Activated CD4-positive, alpha-beta T cell treated with anti-CD3 and anti-CD28 coated beads, Interleukin-2, amount 50 U/mL, for 48 hours (primary cell): ENCODE data around the gene CSGALNACT2.
"Not testable (repeated sequence)": the region's sequence is repeated elsewhere in the genome, so short reads cannot be mapped to it uniquely, and the experiment has no call there.

Source experiments
- DNase-seq, 2 experiments: peaks; one replicate each; pipeline ENCODE4 v3.0.0-alpha.2; 2020

Gene CSGALNACT2

DNA sequence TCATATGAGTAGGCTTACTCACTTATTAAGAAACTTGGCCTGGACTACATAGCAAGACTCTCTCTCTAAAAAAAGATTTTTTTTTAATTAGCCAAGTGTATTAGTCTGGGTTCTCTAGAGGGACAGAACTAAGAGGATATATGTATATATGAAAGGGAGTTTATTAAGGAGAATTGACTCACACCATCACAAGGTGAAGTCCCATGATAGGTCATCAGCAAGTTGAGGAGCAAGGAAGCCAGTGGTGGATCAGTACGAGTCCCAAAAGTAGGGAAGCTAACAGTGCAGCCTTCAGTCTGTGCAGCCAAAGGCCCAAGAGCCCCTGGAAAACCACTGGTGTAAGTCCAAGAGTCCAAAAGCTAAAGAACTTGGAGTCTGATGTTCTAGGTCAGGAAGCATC is 7.7 kb downstream of the CSGALNACT2 start:
- DNase-seq = not testable (repeated sequence)

DNA sequence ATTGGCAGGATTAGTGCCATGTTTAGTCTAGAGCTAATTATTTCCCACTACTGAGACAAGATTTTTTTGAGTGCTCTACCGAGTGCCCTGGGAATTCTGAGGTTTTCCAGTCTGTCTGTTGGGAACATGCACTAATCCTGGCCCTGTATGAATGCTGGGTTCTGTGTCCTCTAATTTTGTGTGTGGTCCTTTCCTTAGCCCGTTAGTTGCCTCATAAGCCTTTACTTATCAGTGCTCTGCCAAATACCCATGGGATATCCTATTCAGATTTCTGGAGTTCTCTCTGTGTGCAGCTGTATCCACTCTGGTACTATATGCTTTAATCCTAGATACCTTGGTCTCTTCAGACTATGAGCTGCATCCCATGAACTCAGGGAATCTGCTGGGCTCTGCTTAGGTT is 13.1 kb downstream of the CSGALNACT2 start:
- DNase-seq = no peak

DNA sequence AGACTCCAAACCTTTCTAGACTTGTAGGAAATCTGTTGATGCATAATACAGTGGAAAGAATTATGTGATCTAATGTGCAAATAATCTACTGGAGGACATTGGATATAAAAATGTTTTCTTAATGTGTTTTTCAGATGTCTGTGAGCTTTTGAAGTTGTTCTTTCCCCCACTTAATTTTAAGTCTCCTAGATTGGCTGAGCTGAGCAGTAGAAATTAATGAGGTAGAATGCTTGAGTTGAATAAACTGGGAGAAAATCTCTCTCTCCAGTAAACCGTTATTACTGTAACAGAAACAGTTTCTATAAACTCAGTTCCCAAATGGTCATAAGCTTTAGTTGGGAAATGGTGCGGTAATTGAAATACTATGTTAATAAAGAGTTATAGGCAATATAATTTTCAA is 15.7 kb downstream of the CSGALNACT2 start:
- no peak for DNase-seq

DNA sequence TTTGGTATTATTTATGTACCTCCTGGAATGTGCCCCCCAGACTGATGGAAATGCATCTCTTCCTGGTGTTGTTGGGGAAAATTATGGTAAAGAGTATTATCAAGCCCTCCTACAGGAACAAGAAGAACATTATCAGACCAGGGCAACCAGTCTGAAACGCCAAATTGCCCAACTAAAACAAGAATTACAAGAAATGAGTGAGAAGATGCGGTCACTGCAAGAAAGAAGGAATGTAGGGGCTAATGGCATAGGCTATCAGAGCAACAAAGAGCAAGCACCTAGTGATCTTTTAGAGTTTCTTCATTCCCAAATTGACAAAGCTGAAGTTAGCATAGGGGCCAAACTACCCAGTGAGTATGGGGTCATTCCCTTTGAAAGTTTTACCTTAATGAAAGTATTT is 17.0 kb downstream of the CSGALNACT2 start:
- DNase-seq = no peak

DNA sequence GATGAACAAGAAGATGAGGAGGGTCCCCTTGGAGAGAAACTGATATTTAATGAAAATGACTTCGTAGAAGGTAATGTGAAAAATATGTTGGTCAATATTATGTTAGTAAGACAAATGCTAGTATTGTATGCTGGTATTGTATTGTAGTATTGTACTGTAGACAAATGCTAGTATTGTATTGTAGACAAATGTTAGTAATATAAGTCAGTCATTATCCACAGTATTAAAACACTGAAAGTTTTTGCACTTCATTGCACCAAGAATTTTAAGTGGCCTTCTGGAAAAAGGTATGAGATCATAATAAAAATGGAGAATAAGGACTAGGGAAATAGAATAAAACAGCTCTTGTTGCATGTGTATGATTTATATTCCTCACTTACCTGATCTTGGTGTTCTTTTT is 17.5 kb downstream of the CSGALNACT2 start:
- no peak for DNase-seq

DNA sequence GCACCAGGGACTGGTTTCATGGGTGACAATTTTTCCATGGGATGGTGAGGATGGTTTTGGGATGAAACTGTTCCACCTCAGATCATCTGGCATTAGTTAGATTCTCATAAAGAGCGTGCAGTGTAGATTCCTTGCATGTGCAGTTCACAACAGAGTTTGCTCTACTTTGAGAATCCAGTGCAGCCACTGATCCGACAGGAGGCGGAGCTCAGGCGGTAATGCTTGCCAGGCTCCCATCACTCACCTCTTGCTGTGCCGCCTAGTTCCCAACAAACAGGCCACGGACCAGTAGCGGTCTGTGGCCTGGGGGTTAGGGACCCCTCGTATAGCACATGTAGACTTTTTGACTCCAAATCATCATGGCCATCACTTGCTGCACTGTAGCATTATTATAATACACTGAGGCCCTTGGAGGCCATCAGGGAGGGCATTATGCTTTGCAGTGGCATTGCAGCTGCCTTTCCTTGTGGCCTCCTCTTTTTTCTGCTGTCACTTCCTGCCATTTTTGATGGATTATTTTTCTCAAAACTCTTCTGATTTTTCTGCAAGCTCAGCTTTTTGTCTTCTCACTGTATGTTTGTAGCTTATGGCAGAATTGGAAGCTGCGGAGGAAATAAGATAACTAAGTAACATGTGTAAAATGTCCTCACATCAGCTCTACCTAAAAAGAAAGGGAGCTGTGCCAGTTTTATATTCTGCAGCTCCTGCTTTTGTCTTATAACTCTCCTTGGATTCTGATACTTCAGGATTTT is 18.5 kb downstream of the CSGALNACT2 start:
- no peak for DNase-seq

DNA sequence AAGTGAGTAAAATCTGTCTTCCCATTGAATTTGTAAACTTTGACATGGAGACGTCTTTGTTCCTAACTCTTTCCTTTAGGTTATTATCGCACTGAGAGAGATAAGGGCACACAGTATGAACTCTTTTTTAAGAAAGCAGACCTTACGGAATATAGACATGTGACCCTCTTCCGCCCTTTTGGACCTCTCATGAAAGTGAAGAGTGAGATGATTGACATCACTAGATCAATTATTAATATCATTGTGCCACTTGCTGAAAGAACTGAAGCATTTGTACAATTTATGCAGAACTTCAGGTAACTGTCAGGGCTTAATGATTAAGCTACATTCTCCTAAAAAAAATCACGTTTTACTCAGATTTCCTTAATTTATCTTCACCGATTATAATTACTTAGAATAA is 20.4 kb downstream of the CSGALNACT2 start:
- DNase-seq = no peak

DNA sequence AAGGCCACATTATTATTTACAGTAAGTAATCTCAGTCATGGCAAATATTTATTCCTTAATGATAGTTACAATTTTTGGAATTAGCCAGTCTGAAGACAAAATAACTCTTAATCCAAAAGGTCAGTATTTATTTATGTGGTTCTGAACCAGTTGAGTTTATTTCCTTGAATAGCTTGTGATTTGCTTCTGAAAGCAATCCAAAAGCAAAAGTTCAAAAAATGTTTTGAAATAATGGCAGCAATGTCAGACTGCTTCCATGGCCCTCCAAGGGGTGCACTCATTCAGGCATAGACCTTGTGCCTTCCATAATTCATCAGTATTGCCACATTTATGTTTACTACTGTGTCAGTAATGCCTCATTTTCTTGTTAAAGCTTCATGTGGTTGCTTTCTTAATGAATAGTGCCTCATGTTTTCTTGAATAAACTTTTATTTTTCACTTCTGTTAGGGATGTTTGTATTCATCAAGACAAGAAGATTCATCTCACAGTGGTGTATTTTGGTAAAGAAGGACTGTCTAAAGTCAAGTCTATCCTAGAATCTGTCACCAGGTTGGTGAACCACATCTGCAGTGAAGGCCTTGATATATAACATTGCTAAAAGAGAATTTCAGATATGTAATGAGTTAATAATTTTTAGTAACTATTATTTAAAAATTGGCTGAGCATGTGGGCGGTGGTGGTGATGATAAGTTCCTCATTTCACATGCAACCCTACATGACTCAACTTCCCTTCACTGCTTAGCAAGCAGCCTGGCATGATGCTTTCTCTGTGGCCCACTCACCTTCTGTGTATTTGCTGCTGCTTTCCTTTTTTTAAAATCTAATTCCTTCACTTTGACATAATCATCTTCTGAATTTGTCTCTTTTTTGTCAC is 22.0 kb downstream of the CSGALNACT2 start:
- peak; percentile 35 to 49 for DNase-seq

DNA sequence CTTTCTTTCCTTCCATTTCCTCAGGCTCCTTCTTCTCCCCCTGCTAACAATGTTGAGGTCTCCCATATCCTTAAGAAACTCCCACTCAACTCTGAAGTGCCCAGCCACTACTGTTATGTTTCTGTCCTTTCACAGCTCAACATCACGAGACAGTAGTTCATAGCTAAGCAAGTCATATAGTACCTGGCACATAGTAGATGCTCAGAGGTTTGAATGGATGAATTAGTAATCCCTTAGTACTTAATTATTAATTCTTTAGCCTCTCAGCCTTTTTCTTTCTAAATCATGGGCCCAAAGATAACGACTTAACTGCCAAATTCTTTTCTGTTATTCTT is 22.6 kb downstream of the CSGALNACT2 start:
- DNase-seq = peak in 1 of 2 experiments; percentile 21

DNA sequence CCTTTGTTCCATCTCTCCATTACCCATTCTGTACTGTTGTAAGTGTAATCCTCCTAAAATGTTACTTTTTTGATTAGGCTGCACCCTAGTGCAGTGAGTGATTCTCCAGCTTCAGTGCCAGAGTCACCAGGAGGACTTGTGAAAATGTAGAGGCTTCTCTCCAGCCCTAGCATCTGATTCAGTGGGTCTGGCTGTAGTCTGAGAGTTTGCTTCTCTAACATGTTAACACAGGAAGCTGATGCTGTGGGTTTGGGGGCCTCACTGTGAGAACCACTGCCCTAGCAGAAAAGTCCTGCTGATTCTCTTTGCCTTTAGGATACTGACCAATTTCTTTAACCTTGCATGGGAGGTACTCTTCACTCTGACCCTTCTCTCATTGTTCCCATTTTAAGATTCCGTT is 24.4 kb downstream of the CSGALNACT2 start:
- DNase-seq = no peak

DNA sequence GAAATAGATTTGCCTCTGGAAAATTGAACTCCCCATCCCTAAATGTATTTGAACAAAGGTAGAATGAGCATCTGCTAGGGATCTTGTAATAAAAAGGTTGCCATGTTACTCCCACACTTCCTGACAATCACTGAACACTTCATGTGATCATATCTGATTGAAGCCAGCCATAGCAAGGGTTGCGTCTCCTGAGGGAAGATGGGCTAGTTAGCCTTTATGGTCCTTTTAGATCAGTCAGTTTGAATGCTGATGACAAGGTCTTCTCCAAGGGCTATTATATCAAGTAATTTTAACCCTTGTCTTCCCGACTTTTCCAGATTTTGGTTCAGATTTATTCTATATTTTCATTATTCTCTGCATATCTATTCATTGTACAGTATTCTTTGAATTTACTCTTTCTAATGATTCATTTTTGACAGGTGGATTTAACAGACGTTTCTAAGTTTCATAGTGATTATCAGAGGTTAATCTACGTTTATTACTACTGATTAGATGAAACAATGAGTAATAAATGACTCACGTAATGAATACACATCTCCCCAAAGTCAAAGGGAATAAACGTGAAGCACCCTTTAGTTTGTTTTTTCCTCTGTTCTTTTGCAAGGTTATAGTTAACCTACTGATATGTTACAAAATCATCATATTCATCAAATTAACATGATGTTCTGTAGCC is 28.1 kb downstream of the CSGALNACT2 start:
- DNase-seq = no peak

DNA sequence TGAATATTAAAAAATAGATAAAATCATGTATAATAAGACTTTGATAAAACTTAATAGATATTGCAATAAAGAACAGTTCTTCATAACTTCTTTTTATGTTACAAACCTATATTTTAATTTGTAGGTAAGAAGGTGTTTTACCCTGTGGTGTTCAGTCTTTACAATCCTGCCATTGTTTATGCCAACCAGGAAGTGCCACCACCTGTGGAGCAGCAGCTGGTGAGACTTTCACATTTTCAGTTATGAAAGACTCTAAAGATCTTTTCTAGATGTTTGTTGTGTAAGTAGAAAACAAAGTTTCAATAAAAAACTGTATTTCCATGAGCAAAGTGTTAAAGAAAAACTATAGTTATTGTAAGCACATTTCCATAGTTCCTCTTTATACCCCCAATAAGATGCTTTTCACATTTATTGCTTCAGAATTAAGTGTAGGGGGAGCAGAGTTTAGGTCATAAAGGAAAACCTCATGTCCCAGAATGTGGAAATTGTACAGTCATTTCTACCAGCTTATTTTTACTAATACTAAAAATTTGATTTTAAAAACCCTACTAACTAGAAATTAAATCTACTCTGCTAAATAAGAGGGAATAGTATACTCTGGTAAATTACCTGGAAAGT is 28.7 kb downstream of the CSGALNACT2 start:
- no peak for DNase-seq

DNA sequence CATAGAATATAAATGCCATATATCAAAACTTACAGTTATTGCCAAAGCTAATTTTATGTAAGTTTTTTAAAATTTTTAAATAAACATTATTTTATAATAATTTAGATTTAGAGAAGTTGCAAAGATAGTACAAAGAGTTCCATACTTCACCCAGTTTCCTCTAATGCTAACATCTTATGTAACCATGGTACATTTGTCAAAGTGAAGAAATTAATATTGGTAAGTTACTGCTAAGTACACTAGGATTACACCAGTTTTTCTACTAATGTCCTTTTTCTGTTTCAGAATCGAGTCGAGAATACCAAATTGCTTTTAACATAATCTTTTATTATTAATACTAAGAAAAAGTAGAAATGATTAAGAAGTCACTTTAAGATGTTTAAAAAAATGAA is 29.2 kb downstream of the CSGALNACT2 start:
- DNase-seq = no peak

DNA sequence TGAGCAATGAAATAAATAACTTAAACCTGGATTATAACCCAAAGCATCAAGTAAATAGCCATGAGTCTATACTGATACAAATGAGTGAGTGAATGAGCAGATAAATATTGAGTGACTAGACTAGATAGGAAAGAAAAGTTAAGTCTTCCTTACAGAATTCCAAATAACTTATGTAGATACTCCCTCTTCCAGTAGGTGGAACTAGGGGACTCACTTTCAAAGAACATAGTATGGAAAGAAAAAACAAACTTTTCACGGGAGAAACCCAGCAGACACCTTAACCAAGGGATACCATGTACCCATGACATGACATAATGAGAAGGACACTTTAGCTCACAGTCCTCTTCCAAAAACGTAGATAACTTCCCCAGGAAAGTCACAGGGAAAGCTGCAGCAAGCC is 32.2 kb downstream of the CSGALNACT2 start:
- no peak for DNase-seq

DNA sequence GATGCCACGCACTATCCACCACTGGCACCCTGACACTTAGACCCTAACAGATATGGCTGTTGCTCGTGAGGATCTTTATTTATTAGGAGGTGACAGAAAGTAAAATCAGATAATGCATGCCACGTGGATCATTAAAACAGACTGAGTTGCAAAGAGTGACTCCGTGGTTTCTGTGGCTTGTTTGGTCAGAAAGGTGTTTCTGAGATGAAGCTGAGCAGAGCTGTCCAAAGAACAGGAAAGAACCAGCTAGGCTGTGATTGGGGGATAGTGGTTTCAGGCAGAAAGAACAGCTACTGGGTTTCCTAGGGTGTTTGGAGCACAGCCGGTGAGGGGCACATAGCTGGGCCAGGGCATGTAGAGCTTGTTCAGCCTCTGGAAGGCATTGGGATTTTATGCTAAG is 34.4 kb downstream of the CSGALNACT2 start:
- DNase-seq = no peak

DNA sequence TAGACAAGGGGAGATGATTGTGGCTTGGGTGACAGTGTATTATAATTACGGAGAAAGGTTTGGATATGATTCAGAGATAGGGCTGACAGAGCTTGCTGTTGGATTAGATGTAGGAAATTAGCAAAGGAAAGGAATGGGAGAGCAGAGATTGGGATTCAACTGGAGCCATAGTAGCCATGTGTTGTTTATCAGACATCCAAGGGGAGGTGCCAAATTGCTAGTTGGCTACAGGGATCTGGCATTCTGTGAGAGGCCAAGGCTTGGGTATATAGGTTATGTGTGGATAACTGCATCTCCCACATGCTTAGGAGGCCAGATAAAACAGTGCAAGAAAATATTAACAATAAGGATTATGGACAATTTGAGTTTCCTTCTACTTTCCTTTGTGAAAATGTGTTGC is 34.9 kb downstream of the CSGALNACT2 start:
- no peak for DNase-seq

DNA sequence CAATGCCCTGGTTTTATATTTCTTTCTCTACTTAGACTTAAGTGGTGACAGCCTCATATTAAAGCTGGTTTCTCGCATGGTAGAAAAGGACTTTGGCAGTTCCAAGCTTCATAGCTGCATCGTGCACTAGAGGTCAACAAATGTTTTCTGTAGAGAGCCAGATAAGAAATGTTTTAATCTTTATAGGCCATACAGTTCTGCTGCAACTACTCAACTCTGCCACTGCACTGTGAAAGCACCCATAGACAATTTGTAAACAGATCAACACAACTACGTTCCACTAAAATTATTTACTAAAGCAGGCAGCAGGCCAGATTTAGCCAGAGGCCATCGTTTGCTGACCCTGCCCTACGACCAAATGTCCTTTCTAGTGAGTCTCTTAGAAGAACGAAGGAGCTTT is 36.7 kb downstream of the CSGALNACT2 start:
- no peak for DNase-seq

DNA sequence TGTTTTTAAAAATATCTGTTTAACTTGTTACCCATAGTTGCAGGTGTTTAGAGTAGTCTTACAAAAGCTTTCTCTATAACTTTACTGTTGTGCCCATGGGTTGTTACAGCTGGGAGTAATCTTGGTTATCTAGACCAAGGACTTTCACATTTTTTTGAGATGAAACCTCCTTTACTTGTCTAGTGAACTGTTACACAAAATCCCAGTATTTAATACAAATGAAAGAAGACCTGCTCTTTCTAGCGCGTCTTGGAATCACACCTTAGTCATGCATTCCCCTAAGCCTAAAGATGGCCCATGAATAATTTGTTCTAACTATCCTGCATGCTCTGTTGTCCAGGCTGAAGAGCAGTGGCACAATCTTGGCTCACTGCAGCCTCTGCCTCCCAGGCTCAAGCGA is 38.0 kb downstream of the CSGALNACT2 start:
- no peak for DNase-seq

DNA sequence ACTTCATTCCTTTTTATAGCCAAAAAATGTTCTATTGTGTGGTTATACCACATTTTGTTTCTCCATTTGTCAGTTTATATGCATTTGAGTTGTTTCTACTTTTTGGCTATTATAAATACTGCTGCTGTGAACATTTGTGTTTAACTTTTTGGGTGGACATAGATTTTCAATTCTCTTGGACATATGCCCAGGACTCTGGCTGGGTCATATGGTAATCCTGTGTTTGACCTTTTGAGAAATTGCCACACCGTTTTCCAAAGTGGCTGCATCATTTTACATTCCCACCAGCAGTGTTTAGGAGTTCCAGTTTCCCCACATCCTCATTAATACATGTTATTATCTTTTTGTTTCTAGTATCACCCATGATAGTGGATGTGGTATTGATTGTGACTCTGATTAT is 39.4 kb downstream of the CSGALNACT2 start:
- DNase-seq = no peak

DNA sequence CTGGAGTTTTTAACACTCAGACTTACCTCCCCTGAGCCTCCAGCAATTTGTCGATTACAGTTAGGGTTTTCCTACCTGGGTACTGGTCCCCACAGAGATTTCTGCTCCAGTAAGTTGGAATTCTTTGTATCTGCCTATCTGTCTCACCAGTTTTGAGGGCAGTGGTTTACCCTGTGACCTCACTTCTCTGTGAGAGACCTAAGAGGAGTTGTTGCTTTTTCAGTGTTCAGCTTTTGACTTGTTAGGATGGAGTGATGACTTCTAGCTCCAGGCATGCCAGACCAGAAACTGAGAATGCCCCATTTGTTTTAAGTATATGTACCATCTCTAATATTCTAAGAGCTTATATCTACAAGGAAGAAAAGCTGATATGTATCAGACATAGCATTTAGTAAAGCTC is 42.9 kb downstream of the CSGALNACT2 start:
- DNase-seq = no peak

DNA sequence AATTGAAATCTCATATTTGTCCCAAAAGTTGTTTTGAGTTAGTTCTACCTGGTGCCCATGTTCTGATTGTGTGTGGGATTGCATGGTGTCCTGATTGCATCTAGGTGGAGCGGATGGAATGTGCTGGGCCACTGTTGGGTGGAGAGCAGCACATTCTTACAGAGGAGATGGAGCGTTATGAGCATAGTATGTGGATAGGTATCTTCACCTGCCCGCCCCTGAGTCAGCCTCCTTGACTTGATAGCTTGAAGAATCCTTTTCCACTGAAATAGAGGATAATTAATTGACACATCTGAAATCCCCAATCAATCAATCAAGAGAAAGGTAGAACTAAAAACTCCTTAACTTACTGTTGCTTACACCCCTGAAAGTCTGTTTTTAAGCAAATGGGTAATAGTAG is 45.5 kb downstream of the CSGALNACT2 start:
- DNase-seq = not testable (repeated sequence)

DNA sequence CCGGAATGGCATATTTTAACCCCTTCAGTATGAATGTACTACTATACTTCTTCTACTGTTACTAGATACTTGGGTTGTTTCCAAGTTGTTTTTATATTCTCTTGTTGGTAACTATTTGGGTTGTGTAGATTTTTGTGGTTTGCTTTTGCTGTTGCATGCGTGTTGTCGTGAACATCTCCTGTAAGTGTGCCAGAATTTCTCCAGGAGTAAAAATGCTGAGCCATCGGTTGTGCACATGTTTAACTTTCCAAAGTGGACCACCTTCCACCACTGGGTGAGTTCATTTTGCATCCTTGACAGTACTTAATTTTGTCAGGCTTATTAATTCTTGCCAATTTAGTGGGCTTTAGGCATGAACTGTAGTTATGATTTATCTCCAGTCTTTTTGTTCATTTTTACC is 47.9 kb downstream of the CSGALNACT2 start:
- DNase-seq = no peak

DNA sequence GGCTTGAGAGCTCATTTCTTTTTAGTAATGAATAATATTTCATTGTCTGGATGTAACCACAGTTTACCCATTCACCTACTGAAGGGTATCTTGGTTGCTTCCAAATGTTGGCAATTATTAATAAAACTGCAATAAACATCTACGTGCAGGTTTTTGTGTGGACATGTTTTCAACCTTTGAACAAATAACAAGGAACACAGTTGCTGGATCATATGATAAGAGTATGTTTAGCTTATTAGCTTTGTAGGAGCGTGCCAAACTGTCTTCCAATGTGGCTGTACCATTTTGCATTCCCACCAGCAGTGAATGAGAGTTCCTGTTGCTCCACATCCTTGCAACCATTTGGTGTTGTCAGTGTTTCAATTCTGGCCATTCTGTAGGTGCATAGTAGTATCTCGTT is 49.0 kb downstream of the CSGALNACT2 start:
- DNase-seq = no peak

DNA sequence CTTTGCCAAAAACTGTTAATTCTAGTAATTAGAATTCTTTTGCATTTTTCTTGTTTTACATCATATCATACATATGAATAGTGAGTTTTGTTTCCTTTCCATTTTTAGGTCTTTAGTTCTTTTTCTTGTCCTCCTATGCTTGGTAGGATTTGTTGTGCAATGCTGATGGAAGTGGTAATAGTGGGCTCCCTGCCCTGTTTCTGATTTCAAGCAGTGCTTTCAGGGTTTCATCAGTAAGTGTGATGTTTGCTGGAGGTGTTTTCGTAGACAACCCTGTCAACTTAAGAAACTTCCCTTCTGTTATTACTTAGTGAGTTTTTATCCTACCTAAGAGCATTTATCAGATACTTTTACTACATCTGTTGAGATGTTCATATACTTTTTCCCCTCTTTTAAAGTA is 50.5 kb downstream of the CSGALNACT2 start:
- DNase-seq = no peak
